A673 (cell line): ENCODE results near the gene CDK17.

Experiments
- CTCF ChIP-seq: fragments of 300-800, 200-600 bp; sonication (generic); conservative IDR thresholded peaks from 2 replicates; pipeline ENCODE4 v1.5.1; 2017; ENCODE audit warnings: low read depth, mild to moderate bottlenecking, antibody characterized with exemption, low read length, moderate library complexity, mixed read lengths
- EZH2 ChIP-seq: fragments of 200-600 bp; sonication (generic); IDR thresholded peaks from 2 replicates; pipeline ENCODE4 v1.6.1; 2017; ENCODE audit warnings: borderline replicate concordance, low read depth, mild to moderate bottlenecking, mixed read lengths, antibody characterized with exemption, low read length; ENCODE audit not compliant: poor library complexity, severe bottlenecking

- TF ChIP-seq CTCF: no peak
- no peak for TF ChIP-seq EZH2
These were observed 39.7 kb downstream of the CDK17 start for GRCh38 chr12:96360550-96360949.
